GM19328 (cell line): Measurements from ENCODE around the gene ARPC5.
"Not testable (repeated sequence)": the region's sequence is repeated elsewhere in the genome, so short reads cannot be mapped to it uniquely, and the experiment has no call there.

Experiments used
- ATAC-seq: cut with Tn5 transposase; IDR thresholded peaks from one replicate; pipeline ENCODE4 v1.9.1; 2021; ENCODE audit warnings: mild to moderate bottlenecking, moderate library complexity; ENCODE audit not compliant: unreplicated experiment

ARPC5 gene

GRCh38 chr1:183635606-183636333, at the start of gene ARPC5:
Gene ARPC5 (minus strand): TSS chr1:183635783. CDS start chr1:183635659, 124 bp downstream.
- ATAC-seq, result peak; percentile 82

- ATAC-seq, result no peak
Observed at GRCh38 chr1:183685112-183685713, 49.6 kb upstream of the ARPC5 start.

- not testable (repeated sequence) for ATAC-seq
Observed at GRCh38 chr1:183679363-183679762, 43.8 kb upstream of the ARPC5 start.

GRCh38 chr1:183678819-183679218, 43.2 kb upstream of the ARPC5 start:
- ATAC-seq, result no peak

GRCh38 chr1:183676586-183677189, 41.1 kb upstream of the ARPC5 start:
- ATAC-seq, result no peak

- no peak for ATAC-seq
Observed at GRCh38 chr1:183675883-183676585, 40.5 kb upstream of the ARPC5 start.

- no peak for ATAC-seq
Observed at GRCh38 chr1:183675381-183675780, 39.8 kb upstream of the ARPC5 start.

GRCh38 chr1:183674886-183675285, 39.3 kb upstream of the ARPC5 start:
- no peak for ATAC-seq

- no peak for ATAC-seq
Observed at GRCh38 chr1:183674339-183674738, 38.8 kb upstream of the ARPC5 start.

GRCh38 chr1:183673605-183674323, 38.2 kb upstream of the ARPC5 start:
- ATAC-seq, result no peak

GRCh38 chr1:183670169-183670568, 34.6 kb upstream of the ARPC5 start:
- ATAC-seq, result no peak

GRCh38 chr1:183656355-183656754, 20.8 kb upstream of the ARPC5 start:
- ATAC-seq, result no peak

- no peak for ATAC-seq
Observed at GRCh38 chr1:183655562-183656075, 20.0 kb upstream of the ARPC5 start.

GRCh38 chr1:183654706-183655105, 19.1 kb upstream of the ARPC5 start:
- ATAC-seq, result no peak

- no peak for ATAC-seq
Observed at GRCh38 chr1:183653876-183654451, 18.4 kb upstream of the ARPC5 start.

GRCh38 chr1:183653462-183653794, 17.8 kb upstream of the ARPC5 start:
- no peak for ATAC-seq

GRCh38 chr1:183652547-183653461, 17.2 kb upstream of the ARPC5 start, which contains the start of gene APOBEC4:
Gene APOBEC4 (minus strand): TSS chr1:183653316. CDS start chr1:183648781, 4,535 bp downstream.
- no peak for ATAC-seq

GRCh38 chr1:183652107-183652506, 16.5 kb upstream of the ARPC5 start:
- ATAC-seq, result no peak

GRCh38 chr1:183651612-183652011, 16.0 kb upstream of the ARPC5 start:
- ATAC-seq, result no peak
